HEK293T (cell line): ENCODE results near the gene SFR1.

ENCODE experiments used
- ARNT ChIP-seq: fragments of 450-650 bp; IDR thresholded peaks from 2 replicates; pipeline ENCODE4 v1.6.1; 2017; ENCODE audit warnings: mild to moderate bottlenecking
- CTBP1 ChIP-seq: fragments of 450-650 bp; IDR thresholded peaks from 2 replicates; pipeline ENCODE4 v1.6.1; 2016; ENCODE audit warnings: borderline replicate concordance
- ELF4 ChIP-seq: fragments of 450-650 bp; IDR thresholded peaks from 2 replicates; pipeline ENCODE4 v1.6.1; 2017; ENCODE audit warnings: antibody characterized with exemption
- FOXK2 ChIP-seq: fragments of 450-650 bp; IDR thresholded peaks from 2 replicates; pipeline ENCODE4 v1.6.1; 2016; ENCODE audit warnings: mild to moderate bottlenecking
- FOXM1 ChIP-seq: fragments of 450-650 bp; IDR thresholded peaks from 2 replicates; pipeline ENCODE4 v1.6.1; 2017; ENCODE audit warnings: mild to moderate bottlenecking, borderline replicate concordance
- HDGF ChIP-seq: fragments of 450-650 bp; IDR thresholded peaks from 2 replicates; pipeline ENCODE4 v1.6.1; 2017; ENCODE audit warnings: antibody characterized with exemption, borderline replicate concordance
- L3MBTL2 ChIP-seq: fragments of 450-650 bp; conservative IDR thresholded peaks from 2 replicates; pipeline ENCODE4 v1.6.1; 2016; ENCODE audit warnings: mild to moderate bottlenecking
- SP1 ChIP-seq: fragments of 450-650 bp; IDR thresholded peaks from 2 replicates; pipeline ENCODE4 v1.6.1; 2017
- SUZ12 ChIP-seq: fragments of 450-650 bp; IDR thresholded peaks from 2 replicates; pipeline ENCODE4 v1.6.1; 2016; ENCODE audit warnings: mild to moderate bottlenecking

GRCh38 chr10:104089621-104090020 is 32.4 kb upstream of the SFR1 start:
- no peak for TF ChIP-seq FOXK2
- TF ChIP-seq SUZ12 = no peak
- no peak for TF ChIP-seq SP1
- TF ChIP-seq CTBP1 = no peak
- TF ChIP-seq ARNT = no peak
- TF ChIP-seq FOXM1 = no peak
- no peak for TF ChIP-seq ELF4
- TF ChIP-seq HDGF = no peak
- no peak for TF ChIP-seq L3MBTL2
